ENCODE data around the gene PBX1.

PBX1 gene

GRCh38 chr1:164801791-164802502, 243.0 kb downstream of the PBX1 start:
- peak in 5 of 56 donors; percentile 14 to 29 (median 27) for DNase-seq

GRCh38 chr1:164802529-164803282, 243.7 kb downstream of the PBX1 start:
- no peak for DNase-seq

- no peak for DNase-seq
These were observed 244.4 kb downstream of the PBX1 start for GRCh38 chr1:164803366-164803765.

GRCh38 chr1:164804366-164804765, 245.4 kb downstream of the PBX1 start:
- no peak for DNase-seq

- no peak for DNase-seq
These were observed 246.4 kb downstream of the PBX1 start for GRCh38 chr1:164805399-164805798.

DNA sequence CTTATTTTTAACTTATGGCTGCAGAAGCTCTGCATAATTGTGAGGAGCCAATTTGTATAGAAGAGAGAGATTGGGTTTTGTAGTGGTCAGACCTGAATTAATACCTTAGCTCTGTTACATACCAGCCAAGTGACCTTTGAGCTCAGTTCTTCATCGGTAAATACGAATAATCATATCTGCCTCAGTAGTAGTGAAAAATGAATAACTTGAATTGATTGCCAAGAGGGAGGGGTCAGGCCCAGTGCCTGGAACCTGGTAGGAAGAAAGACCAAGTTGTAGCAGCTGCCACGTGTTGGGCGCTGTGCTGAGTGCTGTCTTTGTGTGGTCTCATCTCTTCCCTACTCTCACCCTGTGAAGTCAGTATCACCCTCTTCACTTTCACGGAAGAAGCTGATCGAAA, 247.5 kb downstream of the PBX1 start:
- DNase-seq, result peak in 2 of 56 donors; percentile 13 to 20

GRCh38 chr1:164813776-164814175, 254.8 kb downstream of the PBX1 start:
- no peak for DNase-seq

- DNase-seq, result no peak
These were observed 262.7 kb downstream of the PBX1 start for GRCh38 chr1:164821648-164822047.

DNA sequence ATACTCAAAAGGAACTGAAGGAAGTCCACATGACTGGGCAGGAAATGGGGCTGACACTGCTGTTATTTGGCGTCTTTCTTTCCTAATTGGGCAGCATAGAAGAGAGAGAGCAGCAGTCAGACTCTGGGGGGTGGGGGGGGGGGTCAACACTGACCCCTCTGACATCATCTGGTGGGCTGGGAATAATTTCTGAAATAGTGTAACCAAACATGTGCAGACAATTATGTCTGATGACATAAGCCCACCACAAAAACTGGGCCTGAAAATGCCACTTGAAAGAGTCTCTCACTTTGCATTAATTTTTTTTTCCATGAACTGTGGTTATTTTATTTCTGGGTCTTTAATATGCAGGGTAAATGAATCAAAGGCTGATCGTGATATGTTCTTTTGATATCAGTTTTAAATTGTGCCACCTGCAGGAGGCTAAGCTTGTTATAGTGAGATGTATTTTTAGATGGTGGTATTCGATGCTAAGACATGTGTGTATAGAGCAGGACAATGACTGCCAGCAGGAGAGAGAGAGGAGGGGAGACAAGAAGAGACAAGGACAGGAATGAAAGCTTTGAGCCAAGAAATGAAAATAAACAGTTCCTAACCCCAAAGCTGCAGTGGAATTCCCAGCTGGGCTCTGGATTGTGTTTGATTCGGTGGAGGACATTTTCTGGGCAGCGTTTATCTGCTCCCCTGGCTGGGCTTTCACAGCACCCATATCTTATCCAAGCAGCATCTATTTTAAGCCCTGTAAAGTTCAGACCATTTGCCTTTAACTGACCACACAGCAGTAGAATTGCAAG, 264.7 kb downstream of the PBX1 start:
- no peak for DNase-seq

DNA sequence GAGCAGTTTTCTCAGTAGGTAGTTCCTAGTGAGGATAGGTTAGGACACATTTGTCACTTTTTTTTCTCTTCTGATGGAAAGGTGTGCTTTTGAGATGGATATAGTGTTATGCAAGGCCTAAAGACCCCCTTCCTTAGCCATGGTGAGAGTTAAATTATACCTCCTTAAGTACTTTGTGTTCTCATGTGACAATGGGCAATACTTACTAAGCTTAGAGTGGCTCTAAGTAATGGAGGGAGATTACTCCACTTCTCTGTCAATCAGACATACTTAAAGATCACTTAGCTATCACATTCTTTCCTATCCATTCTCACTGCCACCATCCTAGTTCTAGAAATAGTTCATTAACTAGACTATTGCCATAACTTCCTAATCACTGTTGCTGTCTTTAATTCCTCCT, 265.6 kb downstream of the PBX1 start:
- DNase-seq, result no peak

GRCh38 chr1:164830628-164831027, 271.6 kb downstream of the PBX1 start:
- DNase-seq, result no peak

DNA sequence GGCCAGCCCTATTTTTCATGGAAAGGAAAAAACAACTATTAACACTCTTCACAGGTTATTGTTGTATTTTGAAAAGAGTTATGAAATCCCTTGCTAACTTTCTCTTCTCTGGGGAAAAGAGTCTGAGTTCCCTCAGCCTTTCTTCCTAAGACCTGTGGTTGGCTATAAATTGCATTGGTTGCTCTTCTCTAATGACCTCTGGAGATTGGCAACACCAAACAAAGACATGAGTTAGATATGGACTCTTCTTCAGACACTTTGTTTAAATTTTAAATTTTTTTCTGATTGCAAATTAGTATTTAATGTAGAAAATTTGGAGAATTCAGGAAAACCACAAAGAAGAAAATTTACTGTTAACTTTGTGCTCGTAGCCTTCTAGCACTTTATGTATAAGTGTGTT, 275.7 kb downstream of the PBX1 start:
- no peak for DNase-seq

GRCh38 chr1:164836614-164837018, 277.6 kb downstream of the PBX1 start:
- peak in 2 of 56 donors; percentile 26 to 34 for DNase-seq

DNA sequence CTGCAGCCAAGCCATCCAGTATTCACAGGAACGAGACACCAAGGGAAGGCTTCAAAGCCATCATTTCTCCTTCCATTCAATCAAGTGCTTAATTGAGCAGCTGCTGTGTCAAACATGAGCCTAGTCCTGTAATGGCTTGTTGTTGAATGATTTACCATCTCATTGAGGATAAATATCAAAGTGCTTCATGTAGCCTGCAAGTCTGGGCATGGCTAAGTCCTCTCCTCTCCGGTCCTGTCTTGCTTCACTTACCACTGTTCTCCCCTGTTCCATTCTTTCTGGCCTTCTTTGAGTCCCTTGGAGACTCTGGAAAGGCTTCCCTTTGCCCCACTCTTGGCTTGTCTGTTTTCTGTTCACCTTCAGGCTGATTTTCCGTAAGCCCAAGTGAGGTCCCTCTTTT, 279.8 kb downstream of the PBX1 start:
- DNase-seq, result no peak

GRCh38 chr1:164840936-164841335, 282.0 kb downstream of the PBX1 start:
- no peak for DNase-seq

DNA sequence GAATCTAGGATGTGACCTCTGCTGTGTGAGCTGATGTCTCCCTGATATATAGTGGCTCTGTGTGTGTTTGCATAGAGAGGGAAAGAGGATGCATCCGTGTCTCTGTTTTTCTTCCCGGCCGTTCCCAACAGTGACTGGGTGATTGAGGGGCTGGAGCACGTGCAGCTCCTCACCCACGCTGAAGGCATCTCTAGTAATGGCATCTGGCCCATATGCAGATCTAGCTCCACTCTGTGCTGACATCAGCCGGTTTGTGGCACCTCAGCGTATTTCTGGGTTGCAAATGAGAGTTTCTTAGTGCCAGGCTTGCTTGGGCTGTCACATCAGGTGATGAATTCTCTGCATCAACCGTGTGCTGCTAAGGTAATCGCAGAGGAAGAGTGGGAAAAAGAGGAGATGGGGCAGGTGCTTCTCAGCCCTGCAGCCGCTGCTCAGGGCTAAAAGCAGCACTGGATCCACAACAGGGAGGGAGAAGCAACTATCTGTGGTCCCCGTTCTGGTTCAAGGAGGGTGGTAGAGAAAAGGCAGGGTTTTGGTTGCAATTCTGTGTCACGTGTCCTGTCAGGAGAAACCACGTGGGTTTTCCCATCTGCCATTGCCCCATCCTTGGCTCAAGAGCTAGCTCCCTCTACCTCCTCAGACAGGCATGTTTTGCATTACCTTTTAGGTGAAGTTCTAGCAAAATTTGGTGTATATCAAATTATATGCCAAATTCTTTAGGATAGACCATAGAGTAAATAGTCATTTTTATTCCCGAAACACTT, 282.9 kb downstream of the PBX1 start:
- peak in 1 of 56 donors; percentile 5 for DNase-seq

- DNase-seq, result no peak
These were observed 283.9 kb downstream of the PBX1 start for GRCh38 chr1:164842870-164843269.

GRCh38 chr1:164843743-164844500, 284.9 kb downstream of the PBX1 start:
- no peak for DNase-seq

- no peak for DNase-seq
These were observed 288.0 kb downstream of the PBX1 start for GRCh38 chr1:164846731-164847691.
